ENCODE data around the gene RRAGD.

DNA sequence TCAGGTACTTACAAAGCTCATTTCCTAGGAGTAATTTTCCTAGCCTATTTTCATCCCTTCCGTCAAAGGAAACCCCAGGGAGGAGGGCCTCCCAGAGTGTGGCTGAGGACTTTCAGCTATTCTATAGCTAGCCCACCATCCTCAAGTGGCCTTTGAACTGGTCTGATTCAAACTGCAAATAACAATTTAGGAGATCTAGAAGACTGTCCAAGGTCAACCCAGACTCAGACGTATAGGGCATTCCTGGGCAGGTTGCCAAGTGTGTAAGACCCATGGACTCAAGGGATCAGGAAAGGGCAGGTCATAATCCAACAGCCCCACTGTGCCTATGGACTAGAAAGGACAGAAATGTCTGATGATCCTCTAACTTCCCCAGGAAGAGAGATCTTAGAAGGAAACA lies 2.1 kb upstream of the RRAGD start:
- TF ChIP-seq, protein P1, sequence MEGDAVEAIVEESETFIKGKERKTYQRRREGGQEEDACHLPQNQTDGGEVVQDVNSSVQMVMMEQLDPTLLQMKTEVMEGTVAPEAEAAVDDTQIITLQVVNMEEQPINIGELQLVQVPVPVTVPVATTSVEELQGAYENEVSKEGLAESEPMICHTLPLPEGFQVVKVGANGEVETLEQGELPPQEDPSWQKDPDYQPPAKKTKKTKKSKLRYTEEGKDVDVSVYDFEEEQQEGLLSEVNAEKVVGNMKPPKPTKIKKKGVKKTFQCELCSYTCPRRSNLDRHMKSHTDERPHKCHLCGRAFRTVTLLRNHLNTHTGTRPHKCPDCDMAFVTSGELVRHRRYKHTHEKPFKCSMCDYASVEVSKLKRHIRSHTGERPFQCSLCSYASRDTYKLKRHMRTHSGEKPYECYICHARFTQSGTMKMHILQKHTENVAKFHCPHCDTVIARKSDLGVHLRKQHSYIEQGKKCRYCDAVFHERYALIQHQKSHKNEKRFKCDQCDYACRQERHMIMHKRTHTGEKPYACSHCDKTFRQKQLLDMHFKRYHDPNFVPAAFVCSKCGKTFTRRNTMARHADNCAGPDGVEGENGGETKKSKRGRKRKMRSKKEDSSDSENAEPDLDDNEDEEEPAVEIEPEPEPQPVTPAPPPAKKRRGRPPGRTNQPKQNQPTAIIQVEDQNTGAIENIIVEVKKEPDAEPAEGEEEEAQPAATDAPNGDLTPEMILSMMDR (IDR thresholded peaks at IDR 0.05) = no peak
- no peak for TF ChIP-seq POLR2A (IDR thresholded peaks at IDR 0.05)
- no peak for TF ChIP-seq EP300 (IDR thresholded peaks at IDR 0.05)
